H1 (cell line): ENCODE results near the gene SLC26A1. TPM values are rescaled to one million over a fixed set of nuclear protein-coding genes. Genes with fewer than 3 reads are reported as not detected.

ENCODE experiments used
- BRCA1 ChIP-seq: IDR thresholded peaks from 2 replicates; pipeline ENCODE4 v1.6.1; 2012; ENCODE audit warnings: low read depth, low read length, improper control_type of control experiment
- JUND ChIP-seq: IDR thresholded peaks from 2 replicates; pipeline ENCODE4 v1.6.1; 2011; ENCODE audit warnings: mild to moderate bottlenecking, improper control_type of control experiment, low read length
- POLR2A ChIP-seq, 2 experiments: IDR thresholded peaks; 1 replicate in 1 of 2; 2 replicates in 1 of 2; pipeline ENCODE4 v1.6.1; 2011; ENCODE audit warnings: low read depth in 2 of 2, low read length in 2 of 2, mild to moderate bottlenecking in 2 of 2; ENCODE audit errors: control extremely low read depth in 1 of 2
- RAD21 ChIP-seq, 2 experiments: IDR thresholded peaks in 1 of 2; conservative IDR thresholded peaks in 1 of 2; 2 replicates each; pipeline ENCODE4 v1.6.1; 2011; ENCODE audit warnings: low read depth in 2 of 2, low read length in 2 of 2, improper control_type of control experiment in 1 of 2, inconsistent platforms in 1 of 2, mild to moderate bottlenecking in 1 of 2, moderate library complexity in 1 of 2
- polyA plus RNA-seq, 7 experiments: library from polyadenylated mRNA; depleted of rRNA in 3 of 7; stranded (reverse) in 5 of 7; unstranded in 2 of 7; fragments of >200 nt in 5 of 7; fragments of 200-250 nt in 2 of 7; gene quantifications; 1 replicate in 5 of 7; 2 replicates in 1 of 7; 4 replicates in 1 of 7; pipeline versions ENCODE4 v1.2.1 to v1.2.3, GENCODE V29; 2011 to 2013; ENCODE audit warnings: missing spikeins in 2 of 7, mixed read lengths in 2 of 7
- total RNA-seq: library from RNA; stranded (reverse); fragmentation: NEBNext Ultra II Directional; extraction: Animal tissue kit (Norgen Biotek cat#: 25700); gene quantifications from 2 replicates; pipeline ENCODE4 v1.2.1, GENCODE V29; 2021
- TF ChIP-seq, protein P1 (sequence below): IDR thresholded peaks from 2 replicates; pipeline ENCODE4 v1.6.1; 2011; ENCODE audit warnings: low read depth, mild to moderate bottlenecking, low read length; ENCODE audit not compliant: insufficient read depth

SLC26A1 gene
- total and polyA plus RNA-seq, 2 of the 8 experiments (the other 6 are each of a cell fraction or from before 2014, with no cell fraction given): 0.11 TPM; not detected in 1

DNA sequence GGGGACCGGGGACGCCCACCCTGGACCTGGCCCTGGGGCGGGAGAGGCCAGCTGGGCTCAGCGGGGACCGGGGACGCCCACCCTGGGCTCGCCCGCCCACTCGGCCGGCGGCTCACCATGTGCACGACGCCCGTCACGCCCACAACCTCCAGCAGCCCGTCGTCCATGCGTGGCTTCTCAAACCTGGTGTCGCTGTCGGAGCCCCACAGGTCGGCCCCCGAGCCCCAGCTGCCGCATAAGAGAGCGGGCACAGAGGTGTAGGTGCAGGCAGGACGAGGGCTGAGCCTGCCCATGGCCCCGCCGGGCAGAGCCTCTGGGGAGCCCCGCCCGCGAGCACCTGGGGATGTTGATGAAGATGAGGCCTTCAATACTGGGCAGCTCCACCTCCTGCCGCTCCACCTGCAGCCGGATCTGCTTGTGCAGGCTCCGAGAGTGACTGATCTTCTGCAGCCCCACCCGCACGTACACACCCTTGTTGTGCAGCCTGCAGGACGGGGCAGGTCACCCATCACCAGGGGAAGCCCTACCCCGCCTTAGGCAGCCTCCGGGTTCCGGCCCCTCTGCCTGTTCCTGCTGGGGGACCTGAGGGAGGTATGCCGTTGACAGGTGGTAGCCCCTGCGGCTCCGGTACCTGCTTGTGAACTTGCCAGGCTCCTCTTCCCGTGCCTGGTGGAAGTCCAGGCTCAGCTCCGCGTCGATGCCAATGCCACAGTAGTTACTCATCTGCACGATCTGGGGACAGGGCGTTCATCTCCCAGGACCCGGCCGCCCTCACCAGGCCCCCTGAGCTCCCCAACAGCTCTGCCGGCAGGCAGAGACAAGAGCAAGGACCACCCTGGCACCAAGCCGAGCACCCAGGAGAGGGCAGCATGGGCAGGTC lies 31.6 kb downstream of the SLC26A1 start (continued):
- TF ChIP-seq RAD21 (IDR thresholded peaks at IDR 0.05 in 1 of 2, conservative IDR thresholded peaks at IDR 0.05 in 1 of 2; ENCODE audit: low read depth in 2 of 2, low read length in 2 of 2): no peak
- no peak for TF ChIP-seq BRCA1
- TF ChIP-seq POLR2A (IDR thresholded peaks at IDR 0.05; ENCODE audit: control extremely low read depth in 1 of 2, low read depth in 2 of 2, low read length in 2 of 2): no peak
- TF ChIP-seq, protein P1, sequence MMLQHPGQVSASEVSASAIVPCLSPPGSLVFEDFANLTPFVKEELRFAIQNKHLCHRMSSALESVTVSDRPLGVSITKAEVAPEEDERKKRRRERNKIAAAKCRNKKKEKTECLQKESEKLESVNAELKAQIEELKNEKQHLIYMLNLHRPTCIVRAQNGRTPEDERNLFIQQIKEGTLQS: no peak
- no peak for TF ChIP-seq JUND
